ENCODE data around the gene KCNJ15.

The KCNJ15 gene

GRCh38 chr21:38268864-38269575 is 12.2 kb downstream of the KCNJ15 start:
- DNase-seq: no peak

- DNase-seq: no peak
Observed at GRCh38 chr21:38269576-38269936, 12.8 kb downstream of the KCNJ15 start.

DNA sequence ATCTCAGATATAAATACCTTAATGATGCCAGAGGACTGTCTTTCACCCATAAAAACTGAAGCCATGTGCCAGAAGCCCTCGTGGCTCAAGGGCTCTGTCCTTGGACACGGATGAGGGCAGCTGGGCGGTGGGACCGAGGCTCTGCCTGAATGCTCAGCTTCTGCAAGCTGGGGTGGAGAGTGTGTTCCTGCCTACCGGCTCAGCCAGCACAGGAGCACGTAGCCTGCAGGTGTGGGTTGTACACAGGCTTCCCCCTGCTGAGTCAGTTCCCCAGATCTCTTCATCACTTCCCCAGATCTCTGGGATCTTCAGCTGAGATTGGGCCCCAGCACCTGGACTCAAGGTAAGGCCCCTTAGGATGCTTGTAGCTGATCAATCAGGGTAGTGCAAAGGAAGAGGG is 15.4 kb downstream of the KCNJ15 start:
- DNase-seq: peak; percentile 10

- no peak for DNase-seq
Observed at GRCh38 chr21:38273745-38274542, 17.2 kb downstream of the KCNJ15 start.

DNA sequence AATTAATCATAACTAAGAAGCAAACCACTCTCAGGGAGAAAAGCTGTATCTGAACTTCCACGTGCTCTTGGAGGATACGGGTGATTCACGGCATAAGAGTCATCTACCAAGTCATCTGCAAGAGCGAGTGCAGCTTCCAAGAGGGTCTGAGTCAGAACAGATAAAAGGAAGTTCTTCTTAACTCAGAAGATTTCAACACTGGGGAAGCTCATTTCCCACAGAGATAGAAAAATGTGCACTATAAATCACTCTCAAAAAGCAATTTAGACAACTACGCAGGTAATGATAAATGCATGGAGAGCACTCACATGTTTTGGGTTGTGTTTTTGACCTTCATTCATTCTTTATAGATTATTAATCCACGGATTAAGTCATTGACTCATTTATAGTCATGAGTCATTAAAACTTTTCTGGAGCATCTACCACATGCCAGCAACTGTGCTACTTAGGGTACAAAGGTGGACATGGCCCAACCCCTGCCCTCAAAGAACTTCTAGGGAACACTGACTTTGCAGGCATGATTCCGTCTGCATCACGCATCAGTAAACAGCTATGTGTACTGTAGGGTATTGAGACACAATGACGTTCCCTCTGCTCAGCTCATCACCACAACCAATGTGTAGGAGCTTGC is 20.8 kb downstream of the KCNJ15 start:
- no peak for DNase-seq

DNA sequence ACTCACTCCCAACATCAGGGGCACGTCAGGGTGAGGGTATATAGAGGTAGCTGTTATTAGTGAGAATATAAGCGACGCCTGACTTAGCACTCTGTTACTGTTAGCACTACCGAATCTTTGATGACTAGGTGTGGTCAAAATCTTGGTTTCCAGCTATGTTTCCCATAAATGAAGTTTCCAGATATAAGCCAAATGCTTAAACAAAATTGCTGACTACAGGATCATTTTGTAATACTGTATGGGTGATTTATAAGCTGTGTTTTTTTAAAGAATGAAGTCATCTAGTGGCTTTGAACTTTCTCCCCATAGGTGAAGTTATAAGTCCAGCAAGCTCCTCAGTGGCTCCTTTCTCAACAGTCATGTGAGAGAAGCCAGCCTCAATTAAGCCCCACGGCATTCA is 23.7 kb downstream of the KCNJ15 start:
- no peak for DNase-seq

DNA sequence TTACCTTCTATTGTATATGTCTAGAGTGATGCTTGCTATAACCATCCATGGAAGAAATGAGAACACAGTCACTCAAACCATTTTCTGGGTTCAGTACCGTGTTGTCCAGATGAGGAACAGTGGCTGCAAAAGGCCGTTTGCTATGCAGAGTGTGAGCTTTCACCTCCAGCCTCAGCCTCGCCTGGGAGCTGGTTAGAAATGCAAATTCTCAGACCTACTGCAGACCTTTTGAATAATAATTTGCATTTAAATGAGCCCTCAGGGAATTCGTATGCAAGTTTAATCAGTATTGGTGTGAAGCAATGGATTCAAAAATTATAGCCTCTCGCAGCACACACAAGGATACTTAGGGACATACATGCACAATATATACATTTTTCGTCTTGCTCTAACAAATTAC is 24.1 kb downstream of the KCNJ15 start:
- DNase-seq: no peak

DNA sequence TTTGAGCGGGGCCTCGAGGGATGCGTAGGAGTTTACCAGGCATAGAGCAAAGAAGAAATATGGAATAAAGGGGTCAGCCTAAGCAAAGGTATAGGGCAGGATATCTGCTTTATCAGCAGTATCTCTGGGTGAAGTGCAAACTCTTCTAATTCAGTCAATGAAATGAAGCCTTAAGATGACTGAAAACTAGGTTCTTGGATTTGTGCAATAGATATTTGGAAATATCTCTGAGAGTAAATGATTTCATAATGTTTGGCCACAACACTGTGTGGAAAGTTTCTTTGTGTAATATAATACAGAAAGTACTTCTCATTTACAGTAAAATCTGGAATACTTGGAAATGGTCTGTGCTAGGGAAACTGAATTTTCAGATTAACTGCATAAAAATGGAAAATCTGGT is 26.1 kb downstream of the KCNJ15 start:
- no peak for DNase-seq

DNA sequence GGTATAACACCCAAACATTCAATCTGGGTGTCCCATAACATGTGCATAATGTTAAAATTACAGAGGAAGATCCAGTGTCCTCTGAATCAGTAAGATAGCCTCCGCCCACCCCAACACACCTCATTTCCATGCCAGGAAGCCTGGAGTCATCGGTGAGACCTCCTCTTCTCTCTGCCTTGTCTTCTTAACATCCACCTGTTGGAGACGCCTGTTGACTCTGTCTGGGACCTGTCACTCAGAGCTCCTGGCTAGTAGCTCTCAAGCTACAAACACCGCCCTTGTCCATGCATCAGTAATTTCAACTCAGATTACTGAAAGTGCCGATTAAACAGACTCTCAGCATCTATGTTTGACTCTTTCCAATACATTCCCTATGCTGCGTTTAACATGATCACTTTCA is 27.4 kb downstream of the KCNJ15 start:
- DNase-seq: peak; percentile 45

GRCh38 chr21:38286739-38287471 is 30.1 kb downstream of the KCNJ15 start:
- DNase-seq: no peak

- DNase-seq: no peak
Observed at GRCh38 chr21:38287476-38287875, 30.7 kb downstream of the KCNJ15 start.

- DNase-seq: no peak
Observed at GRCh38 chr21:38289705-38290485, 33.1 kb downstream of the KCNJ15 start.

DNA sequence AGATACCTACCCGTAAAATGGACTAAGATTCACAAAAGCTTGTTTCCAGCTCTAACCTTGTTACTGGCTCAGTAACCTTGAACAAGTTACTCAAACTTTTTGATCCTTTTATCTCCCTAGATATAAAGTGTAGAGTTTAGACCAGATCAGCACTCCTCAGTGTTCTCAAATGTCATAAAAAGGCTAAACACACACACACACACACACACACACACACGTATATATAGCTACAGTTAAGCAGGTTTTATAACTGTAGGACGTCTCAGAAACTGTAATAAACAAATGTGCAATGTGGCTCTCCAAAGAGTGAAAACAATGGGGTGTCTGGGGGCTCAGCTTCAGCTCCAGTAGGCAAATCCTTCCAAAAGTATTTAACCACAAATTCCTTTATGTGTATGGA is 34.0 kb downstream of the KCNJ15 start:
- no peak for DNase-seq

DNA sequence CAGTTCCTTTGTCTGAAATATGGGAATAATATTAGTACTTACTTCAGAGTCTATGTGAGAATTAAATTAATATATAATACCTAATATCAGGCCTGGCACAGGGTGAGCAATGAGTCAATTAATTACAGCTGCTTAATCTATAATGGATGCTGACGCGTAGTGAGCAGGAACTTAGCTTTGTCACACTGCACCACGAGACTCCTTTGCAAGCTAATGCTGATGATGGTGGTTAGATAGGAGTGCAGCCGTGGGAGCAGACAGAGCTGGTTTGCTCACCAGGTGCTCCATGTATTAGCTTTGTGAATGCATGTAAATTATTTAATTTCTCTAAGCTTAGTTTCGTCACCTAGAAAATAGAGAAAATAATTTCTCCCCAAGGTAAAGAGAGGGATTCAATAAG is 35.1 kb downstream of the KCNJ15 start:
- DNase-seq: no peak

DNA sequence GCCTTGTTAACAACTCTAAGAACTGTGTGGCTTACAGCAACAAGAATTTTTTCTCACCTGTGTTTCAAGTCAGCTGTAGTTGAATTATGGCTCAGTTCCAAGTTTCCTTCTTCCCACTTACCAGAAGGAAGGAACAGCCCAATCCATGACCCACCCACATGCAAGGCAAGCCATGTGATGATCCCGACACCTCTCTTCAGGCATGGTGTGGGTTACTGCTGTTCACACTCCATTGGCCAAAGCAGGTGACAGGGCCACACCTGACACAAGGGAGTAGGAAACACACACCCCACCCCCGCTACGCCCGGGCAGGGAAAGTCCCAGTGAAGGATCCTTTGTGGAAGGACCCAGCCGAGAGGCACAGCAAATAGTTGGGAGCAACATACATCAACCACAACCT is 36.3 kb downstream of the KCNJ15 start:
- DNase-seq: peak; percentile 7

GRCh38 chr21:38293765-38294164 is 37.0 kb downstream of the KCNJ15 start:
- DNase-seq: no peak

DNA sequence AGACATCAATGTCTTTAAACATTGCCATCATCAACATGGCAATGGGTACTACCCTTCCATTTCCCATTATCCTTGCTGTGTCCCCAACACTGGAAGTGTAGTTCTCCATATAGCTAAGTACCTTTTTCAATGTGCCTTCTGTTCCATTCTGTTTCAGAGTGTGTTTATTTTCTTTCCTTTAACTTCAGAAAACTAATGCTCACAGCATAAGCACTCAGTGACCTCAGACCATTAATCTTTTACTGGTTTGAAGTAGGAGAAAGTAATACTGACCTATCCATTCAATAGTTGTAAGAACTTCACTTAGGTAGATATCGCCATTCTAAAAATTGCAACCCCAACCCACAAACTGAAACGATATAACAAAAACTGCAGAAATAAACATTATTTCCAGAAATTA is 37.8 kb downstream of the KCNJ15 start:
- DNase-seq: no peak

- DNase-seq: no peak
Observed at GRCh38 chr21:38295997-38296764, 39.4 kb downstream of the KCNJ15 start.

GRCh38 chr21:38297194-38297631 is 40.4 kb downstream of the KCNJ15 start:
- DNase-seq: peak; percentile 18

GRCh38 chr21:38297871-38298270 is 41.1 kb downstream of the KCNJ15 start:
- no peak for DNase-seq

GRCh38 chr21:38298832-38299231 is 42.0 kb downstream of the KCNJ15 start:
- no peak for DNase-seq

DNA sequence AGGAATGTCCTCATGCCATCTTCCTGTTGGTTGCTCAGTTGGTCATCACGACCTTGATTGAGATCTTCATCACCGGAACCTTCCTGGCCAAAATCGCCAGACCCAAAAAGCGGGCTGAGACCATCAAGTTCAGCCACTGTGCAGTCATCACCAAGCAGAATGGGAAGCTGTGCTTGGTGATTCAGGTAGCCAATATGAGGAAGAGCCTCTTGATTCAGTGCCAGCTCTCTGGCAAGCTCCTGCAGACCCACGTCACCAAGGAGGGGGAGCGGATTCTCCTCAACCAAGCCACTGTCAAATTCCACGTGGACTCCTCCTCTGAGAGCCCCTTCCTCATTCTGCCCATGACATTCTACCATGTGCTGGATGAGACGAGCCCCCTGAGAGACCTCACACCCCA is 42.9 kb downstream of the KCNJ15 start:
- DNase-seq: no peak
